ENCODE measurements around the gene HADHA.

DNA sequence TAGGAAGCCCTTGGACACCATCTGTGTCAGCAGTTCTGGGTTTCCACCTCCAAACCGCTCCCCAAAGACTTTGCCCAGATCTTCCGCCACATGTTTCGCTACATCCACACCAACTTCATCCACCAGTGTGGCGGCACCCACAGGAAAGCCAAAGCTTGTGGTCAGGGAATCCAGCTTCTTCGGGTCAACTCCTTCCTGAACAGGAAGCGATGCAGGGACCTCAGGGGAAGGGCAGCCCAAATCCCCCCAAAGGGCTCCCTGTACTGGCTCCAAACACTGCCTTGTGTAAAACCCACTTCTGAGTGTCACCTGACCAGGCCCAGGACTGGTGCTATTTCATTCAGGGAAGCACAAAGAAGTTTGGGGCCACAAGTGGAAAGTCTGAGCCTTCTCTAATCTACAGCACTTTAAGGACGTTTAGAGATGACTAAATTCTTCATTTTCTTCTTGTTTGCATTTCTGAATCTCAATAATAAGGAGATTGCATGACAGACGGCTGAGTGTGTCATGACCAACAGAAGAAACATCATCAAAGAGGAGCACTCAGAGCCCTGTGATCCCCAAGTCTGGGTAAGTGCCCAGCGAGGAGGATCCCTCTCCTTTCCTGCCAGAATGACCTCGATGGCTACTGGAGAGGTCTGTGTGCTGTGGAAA lies 50.7 kb downstream of the HADHA start:
- TF ChIP-seq, protein P1, sequence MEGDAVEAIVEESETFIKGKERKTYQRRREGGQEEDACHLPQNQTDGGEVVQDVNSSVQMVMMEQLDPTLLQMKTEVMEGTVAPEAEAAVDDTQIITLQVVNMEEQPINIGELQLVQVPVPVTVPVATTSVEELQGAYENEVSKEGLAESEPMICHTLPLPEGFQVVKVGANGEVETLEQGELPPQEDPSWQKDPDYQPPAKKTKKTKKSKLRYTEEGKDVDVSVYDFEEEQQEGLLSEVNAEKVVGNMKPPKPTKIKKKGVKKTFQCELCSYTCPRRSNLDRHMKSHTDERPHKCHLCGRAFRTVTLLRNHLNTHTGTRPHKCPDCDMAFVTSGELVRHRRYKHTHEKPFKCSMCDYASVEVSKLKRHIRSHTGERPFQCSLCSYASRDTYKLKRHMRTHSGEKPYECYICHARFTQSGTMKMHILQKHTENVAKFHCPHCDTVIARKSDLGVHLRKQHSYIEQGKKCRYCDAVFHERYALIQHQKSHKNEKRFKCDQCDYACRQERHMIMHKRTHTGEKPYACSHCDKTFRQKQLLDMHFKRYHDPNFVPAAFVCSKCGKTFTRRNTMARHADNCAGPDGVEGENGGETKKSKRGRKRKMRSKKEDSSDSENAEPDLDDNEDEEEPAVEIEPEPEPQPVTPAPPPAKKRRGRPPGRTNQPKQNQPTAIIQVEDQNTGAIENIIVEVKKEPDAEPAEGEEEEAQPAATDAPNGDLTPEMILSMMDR (IDR thresholded peaks at IDR 0.05): no peak
- no peak for TF ChIP-seq CREB1 (CRISPR knock-in tag; IDR thresholded peaks at IDR 0.05)
- TF ChIP-seq, protein P2, sequence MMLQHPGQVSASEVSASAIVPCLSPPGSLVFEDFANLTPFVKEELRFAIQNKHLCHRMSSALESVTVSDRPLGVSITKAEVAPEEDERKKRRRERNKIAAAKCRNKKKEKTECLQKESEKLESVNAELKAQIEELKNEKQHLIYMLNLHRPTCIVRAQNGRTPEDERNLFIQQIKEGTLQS (CRISPR knock-in tag; conservative IDR thresholded peaks at IDR 0.05): no peak
